ENCODE data around the gene KIF2B. TPM values are rescaled to one million over a fixed set of nuclear protein-coding genes. Genes with fewer than 3 reads are reported as not detected.

The KIF2B gene
- total and polyA plus RNA-seq, 2 of the 4 experiments (the other 2 are of a cell fraction), result not detected

DNA sequence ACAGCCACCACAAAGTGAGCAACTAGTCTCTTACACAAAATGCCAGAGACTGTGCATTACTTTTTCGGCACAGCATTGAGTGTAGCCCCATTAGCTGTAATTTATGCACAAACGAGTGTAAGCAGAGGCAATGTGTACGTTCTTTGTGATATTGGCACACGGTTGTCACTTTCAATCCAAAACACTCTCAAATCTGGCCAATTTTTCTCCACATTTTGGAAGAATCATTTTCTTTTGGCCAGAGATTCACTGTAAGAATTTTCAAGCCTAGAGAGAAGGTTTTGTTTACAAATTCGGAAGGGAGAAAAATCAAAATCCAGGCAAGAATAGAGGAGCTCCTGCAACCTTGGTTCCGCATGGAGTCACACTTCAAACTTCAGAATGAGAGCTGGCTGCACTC lies 15.4 kb upstream of the KIF2B start:
- Histone ChIP-seq H3K27ac (ENCODE audit: insufficient read depth, low read length) (no peak overlapping the region), H3K18ac (ENCODE audit: low read depth, low read length) (no peak overlapping the region), H4K91ac (ENCODE audit: insufficient read depth, low read depth, low read length) (no peak overlapping the region), H2AK9ac (replicated peaks; ENCODE audit: low read depth, low read length, poor library complexity) (no peak overlapping the region), H4K8ac (ENCODE audit: low read depth in 2 of 2, low read length in 2 of 2) (no peak overlapping the region), H4K20me1 (ENCODE audit: insufficient read depth, low read length) (no peaks in the 10 kb centered on the region), H3K14ac (replicated peaks; ENCODE audit: low read depth, low read length) (no peak overlapping the region), H3K36me3 (ENCODE audit: control insufficient read depth, insufficient read depth, low read length) (no peaks in the 10 kb centered on the region), H3K9me1 (ENCODE audit: insufficient read depth, low read length) (no peaks in the 10 kb centered on the region), H3K27me3 (ENCODE audit: control insufficient read depth, insufficient read depth, low read length) (no peaks in the 10 kb centered on the region), H3K4me2 (ENCODE audit: low read depth, low read length) (no peak overlapping the region), H3K79me1 (ENCODE audit: low read depth in 1 of 2, low read length in 2 of 2) (no peaks in the 10 kb centered on the region), H2BK20ac (ENCODE audit: low read depth, low read length) (no peak overlapping the region), H3K4me1 (ENCODE audit: control insufficient read depth, insufficient read depth, low read length) (no peaks in the 10 kb centered on the region), H2BK15ac (ENCODE audit: low read depth, low read length) (no peak overlapping the region), H3K4me3 (ENCODE audit: insufficient read depth, low read depth, low read length) (no peak overlapping the region), H2BK120ac (ENCODE audit: low read depth, low read length) (no peak overlapping the region), H3K9ac (ENCODE audit: low read depth, low read length) (no peak overlapping the region), H2BK5ac (ENCODE audit: low read depth, low read length, poor library complexity, severe bottlenecking) (no peak overlapping the region), H3K9me3 (ENCODE audit: control insufficient read depth, insufficient read depth, low read length) (no peaks in the 10 kb centered on the region), H3K56ac (ENCODE audit: extremely low read depth, insufficient read depth, low read length) (no peak overlapping the region), H4K5ac (ENCODE audit: low read depth, low read length) (no peak overlapping the region), H3K4ac (ENCODE audit: low read depth, low read length) (no peak overlapping the region), H3K23ac (ENCODE audit: low read depth, low read length) (no peak overlapping the region), H2AFZ (replicated peaks; ENCODE audit: low read length, poor library complexity) (no peak overlapping the region), H2AK5ac (ENCODE audit: low read depth, low read length) (no peak overlapping the region)
- intact Hi-C loops (cut with micrococcal nuclease) (no loop called here), in situ Hi-C loops (cut with MboI; ENCODE audit: low sequenced_read_pairs) (no loop called here), dilution Hi-C loops (cut with HindIII; ENCODE audit: low sequenced_read_pairs, unreplicated experiment) (no loop called here)
- no CpG with 5 or more reads among the region's 6 CpGs for WGBS, 2 experiments (ENCODE audit: extremely low coverage in 2 of 2, insufficient read length in 1 of 2)
- no TSS peak for BruUV-seq (replicated peaks)
- TF ChIP-seq RAD21 (IDR thresholded peaks at IDR 0.05; ENCODE audit: low read length) (no peak), MXI1 (IDR thresholded peaks at IDR 0.05; ENCODE audit: borderline replicate concordance, low read depth, low read length) (no peak), FOS (IDR thresholded peaks at IDR 0.05; ENCODE audit: low read depth, low read length) (no peak), CHD1 (IDR thresholded peaks at IDR 0.05; ENCODE audit: low read depth, low read length) (no peak), RFX5 (IDR thresholded peaks at IDR 0.05; ENCODE audit: low read depth, low read length) (no peak), MAZ (IDR thresholded peaks at IDR 0.05; ENCODE audit: borderline replicate concordance, low read depth, low read length) (no peak), CEBPB (IDR thresholded peaks at IDR 0.05; ENCODE audit: low read depth, low read length) (no peak), SMC3 (IDR thresholded peaks at IDR 0.05; ENCODE audit: low read depth, low read length) (no peak), BHLHE40 (IDR thresholded peaks at IDR 0.05; ENCODE audit: low read depth, low read length) (no peak), MAFK (IDR thresholded peaks at IDR 0.05; ENCODE audit: low read depth, low read length) (no peak), POLR2A (IDR thresholded peaks at IDR 0.05; ENCODE audit: low read depth, low read length) (no peak), NFE2L2 (IDR thresholded peaks at IDR 0.05; ENCODE audit: low read depth, low read length) (no peak)
- TF ChIP-seq, protein P1, sequence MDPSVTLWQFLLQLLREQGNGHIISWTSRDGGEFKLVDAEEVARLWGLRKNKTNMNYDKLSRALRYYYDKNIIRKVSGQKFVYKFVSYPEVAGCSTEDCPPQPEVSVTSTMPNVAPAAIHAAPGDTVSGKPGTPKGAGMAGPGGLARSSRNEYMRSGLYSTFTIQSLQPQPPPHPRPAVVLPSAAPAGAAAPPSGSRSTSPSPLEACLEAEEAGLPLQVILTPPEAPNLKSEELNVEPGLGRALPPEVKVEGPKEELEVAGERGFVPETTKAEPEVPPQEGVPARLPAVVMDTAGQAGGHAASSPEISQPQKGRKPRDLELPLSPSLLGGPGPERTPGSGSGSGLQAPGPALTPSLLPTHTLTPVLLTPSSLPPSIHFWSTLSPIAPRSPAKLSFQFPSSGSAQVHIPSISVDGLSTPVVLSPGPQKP (IDR thresholded peaks at IDR 0.05; ENCODE audit: borderline replicate concordance, low read depth, low read length), result no peak
- TF ChIP-seq, protein P2, sequence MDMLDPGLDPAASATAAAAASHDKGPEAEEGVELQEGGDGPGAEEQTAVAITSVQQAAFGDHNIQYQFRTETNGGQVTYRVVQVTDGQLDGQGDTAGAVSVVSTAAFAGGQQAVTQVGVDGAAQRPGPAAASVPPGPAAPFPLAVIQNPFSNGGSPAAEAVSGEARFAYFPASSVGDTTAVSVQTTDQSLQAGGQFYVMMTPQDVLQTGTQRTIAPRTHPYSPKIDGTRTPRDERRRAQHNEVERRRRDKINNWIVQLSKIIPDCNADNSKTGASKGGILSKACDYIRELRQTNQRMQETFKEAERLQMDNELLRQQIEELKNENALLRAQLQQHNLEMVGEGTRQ (IDR thresholded peaks at IDR 0.05; ENCODE audit: low read depth, low read length), result no peak
- TF ChIP-seq, protein P3, sequence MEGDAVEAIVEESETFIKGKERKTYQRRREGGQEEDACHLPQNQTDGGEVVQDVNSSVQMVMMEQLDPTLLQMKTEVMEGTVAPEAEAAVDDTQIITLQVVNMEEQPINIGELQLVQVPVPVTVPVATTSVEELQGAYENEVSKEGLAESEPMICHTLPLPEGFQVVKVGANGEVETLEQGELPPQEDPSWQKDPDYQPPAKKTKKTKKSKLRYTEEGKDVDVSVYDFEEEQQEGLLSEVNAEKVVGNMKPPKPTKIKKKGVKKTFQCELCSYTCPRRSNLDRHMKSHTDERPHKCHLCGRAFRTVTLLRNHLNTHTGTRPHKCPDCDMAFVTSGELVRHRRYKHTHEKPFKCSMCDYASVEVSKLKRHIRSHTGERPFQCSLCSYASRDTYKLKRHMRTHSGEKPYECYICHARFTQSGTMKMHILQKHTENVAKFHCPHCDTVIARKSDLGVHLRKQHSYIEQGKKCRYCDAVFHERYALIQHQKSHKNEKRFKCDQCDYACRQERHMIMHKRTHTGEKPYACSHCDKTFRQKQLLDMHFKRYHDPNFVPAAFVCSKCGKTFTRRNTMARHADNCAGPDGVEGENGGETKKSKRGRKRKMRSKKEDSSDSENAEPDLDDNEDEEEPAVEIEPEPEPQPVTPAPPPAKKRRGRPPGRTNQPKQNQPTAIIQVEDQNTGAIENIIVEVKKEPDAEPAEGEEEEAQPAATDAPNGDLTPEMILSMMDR (conservative IDR thresholded peaks at IDR 0.05; ENCODE audit: low read depth, low read length), result no peak
- POLR2A ChIA-PET (ENCODE audit: unreplicated experiment), result no interaction called here
- ATAC-seq (ENCODE audit: low read depth) (no peak), DNase-seq (no peak)
- CTCF ChIA-PET, result no interaction called here
